Nephron (organoid): ENCODE measurements around the gene ZNF385D.

Source experiments
- H3K27ac Mint-ChIP-seq, 3 experiments: 2 replicates each; pipeline ENCODE4 v1.8.0; 2020; ENCODE audit warnings: mixed read lengths in 3 of 3, mild to moderate bottlenecking in 2 of 3, moderate library complexity in 1 of 3
- H3K27me3 Mint-ChIP-seq: 2 replicates; pipeline ENCODE4 v1.8.0; 2021; ENCODE audit warnings: low read depth, mild to moderate bottlenecking, moderate library complexity, mixed read lengths
- H3K36me3 Mint-ChIP-seq: 2 replicates; pipeline ENCODE4 v1.8.0; 2020; ENCODE audit warnings: low read depth, mixed read lengths
- H3K4me1 Mint-ChIP-seq: 2 replicates; pipeline ENCODE4 v1.8.0; 2020; ENCODE audit warnings: mixed read lengths
- H3K4me3 Mint-ChIP-seq, 3 experiments: 2 replicates each; pipeline ENCODE4 v1.8.0; 2020; ENCODE audit warnings: mild to moderate bottlenecking in 3 of 3, mixed read lengths in 3 of 3, moderate library complexity in 2 of 3
- H3K9me3 Mint-ChIP-seq: 2 replicates; pipeline ENCODE4 v1.8.0; 2020; ENCODE audit warnings: mixed read lengths
- CTCF ChIP-seq, 3 experiments: fragments of 200-600 bp; sonication (generic); IDR thresholded peaks; one replicate each; pipeline ENCODE4 v1.5.0; 2021; ENCODE audit warnings: antibody characterized with exemption in 3 of 3; ENCODE audit not compliant: unreplicated experiment in 3 of 3

Gene ZNF385D

GRCh38 chr3:21426920-21427319 lies 324.1 kb downstream of the ZNF385D start:
- Mint-ChIP-seq H3K4me3 (no peak overlapping the region), H3K27me3 (no peaks in the 10 kb centered on the region), H3K4me1 (no peaks in the 10 kb centered on the region), H3K9me3 (no peaks in the 10 kb centered on the region), H3K36me3 (no peaks in the 10 kb centered on the region), H3K27ac (no peak overlapping the region)
- no peak for TF ChIP-seq CTCF (IDR thresholded peaks at IDR 0.05; ENCODE audit: unreplicated experiment in 3 of 3)

- Mint-ChIP-seq H3K9me3 (no peaks in the 10 kb centered on the region), H3K36me3 (no peaks in the 10 kb centered on the region), H3K4me1 (no peaks in the 10 kb centered on the region), H3K27ac (no peak overlapping the region), H3K4me3 (no peak overlapping the region), H3K27me3 (peaks cover 3% of the 10 kb centered on the region)
- no peak for TF ChIP-seq CTCF (IDR thresholded peaks at IDR 0.05; ENCODE audit: unreplicated experiment in 3 of 3)
Measured at GRCh38 chr3:21425715-21426114, 325.3 kb downstream of the ZNF385D start.

- H3K36me3 Mint-ChIP-seq = no peaks in the 10 kb centered on the region
- no peak overlapping the region for H3K4me3 Mint-ChIP-seq
- H3K9me3 Mint-ChIP-seq = no peaks in the 10 kb centered on the region
- H3K27me3 Mint-ChIP-seq = peaks cover 3% of the 10 kb centered on the region
- no peak overlapping the region for H3K27ac Mint-ChIP-seq
- peaks cover 11% of the 10 kb centered on the region for H3K4me1 Mint-ChIP-seq
- TF ChIP-seq CTCF (IDR thresholded peaks at IDR 0.05; ENCODE audit: unreplicated experiment in 3 of 3) = no peak
Measured at GRCh38 chr3:21421096-21421495, 329.9 kb downstream of the ZNF385D start.

GRCh38 chr3:21417991-21418390 lies 333.0 kb downstream of the ZNF385D start:
- no peak for TF ChIP-seq CTCF (IDR thresholded peaks at IDR 0.05; ENCODE audit: unreplicated experiment in 3 of 3)
- peaks cover 11% of the 10 kb centered on the region for H3K4me1 Mint-ChIP-seq
- H3K36me3 Mint-ChIP-seq = no peaks in the 10 kb centered on the region
- no peak overlapping the region for H3K4me3 Mint-ChIP-seq
- H3K27ac Mint-ChIP-seq = peak overlapping the region in 1 of 3 experiments; percentile 62
- no peaks in the 10 kb centered on the region for H3K9me3 Mint-ChIP-seq
- H3K27me3 Mint-ChIP-seq = peaks cover 3% of the 10 kb centered on the region

- Mint-ChIP-seq H3K4me1 (peaks cover 11% of the 10 kb centered on the region), H3K4me3 (no peak overlapping the region), H3K27me3 (no peaks in the 10 kb centered on the region), H3K9me3 (no peaks in the 10 kb centered on the region), H3K36me3 (no peaks in the 10 kb centered on the region), H3K27ac (no peak overlapping the region)
- TF ChIP-seq CTCF (IDR thresholded peaks at IDR 0.05; ENCODE audit: unreplicated experiment in 3 of 3) = no peak
Measured at GRCh38 chr3:21414506-21414905, 336.5 kb downstream of the ZNF385D start.

GRCh38 chr3:21411058-21411457 lies 340.0 kb downstream of the ZNF385D start:
- Mint-ChIP-seq H3K27ac (no peak overlapping the region), H3K9me3 (no peaks in the 10 kb centered on the region), H3K27me3 (no peaks in the 10 kb centered on the region), H3K36me3 (no peaks in the 10 kb centered on the region), H3K4me3 (no peak overlapping the region), H3K4me1 (no peaks in the 10 kb centered on the region)
- TF ChIP-seq CTCF (IDR thresholded peaks at IDR 0.05; ENCODE audit: unreplicated experiment in 3 of 3) = no peak
